Liver (tissue), 3 donors: ENCODE measurements around the gene PRKN.

Experiments
- EGR1 ChIP-seq, 2 donors: IDR thresholded peaks; 2 replicates each; pipeline ENCODE4 v1.6.1; 2016 to 2018; ENCODE audit warnings: antibody characterized with exemption in 2 of 2, low read depth in 2 of 2
- FOXA2 ChIP-seq: IDR thresholded peaks from 2 replicates; pipeline ENCODE4 v1.6.1; 2016; ENCODE audit warnings: antibody characterized with exemption
- GABPA ChIP-seq, 2 donors: IDR thresholded peaks in 1 of 2; conservative IDR thresholded peaks in 1 of 2; 2 replicates each; pipeline ENCODE4 v1.6.1; 2016; ENCODE audit warnings: antibody characterized with exemption in 2 of 2, mild to moderate bottlenecking in 1 of 2, moderate library complexity in 1 of 2
- JUND ChIP-seq, 2 donors: IDR thresholded peaks; 2 replicates each; pipeline ENCODE4 v1.6.1; 2016; ENCODE audit warnings: antibody characterized with exemption in 2 of 2
- RAD21 ChIP-seq, 2 donors: IDR thresholded peaks; 2 replicates each; pipeline ENCODE4 v1.6.1; 2016; ENCODE audit warnings: antibody characterized with exemption in 2 of 2, mild to moderate bottlenecking in 2 of 2
- TAF1 ChIP-seq: conservative IDR thresholded peaks from 2 replicates; pipeline ENCODE4 v1.6.1; 2016; ENCODE audit warnings: antibody characterized with exemption, mild to moderate bottlenecking
- TF ChIP-seq, protein P1 (sequence below): fragments of 150-350 bp; IDR thresholded peaks from 2 replicates; pipeline ENCODE4 v1.5.1; 2017; ENCODE audit warnings: improper control_type of control experiment, low read depth, low read length; ENCODE audit not compliant: missing input control
- TF ChIP-seq, protein P2 (sequence below): IDR thresholded peaks from 2 replicates; pipeline ENCODE4 v1.6.1; 2016; ENCODE audit warnings: antibody characterized with exemption
- TF ChIP-seq, protein P3 (sequence below): IDR thresholded peaks from 2 replicates; pipeline ENCODE4 v1.6.1; 2016; ENCODE audit warnings: antibody characterized with exemption, mild to moderate bottlenecking
- TF ChIP-seq, protein P4 (sequence below): IDR thresholded peaks from 2 replicates; pipeline ENCODE4 v1.6.1; 2016; ENCODE audit warnings: antibody characterized with exemption
- donor health status: healthy.
- donor health status: healthy.

DNA sequence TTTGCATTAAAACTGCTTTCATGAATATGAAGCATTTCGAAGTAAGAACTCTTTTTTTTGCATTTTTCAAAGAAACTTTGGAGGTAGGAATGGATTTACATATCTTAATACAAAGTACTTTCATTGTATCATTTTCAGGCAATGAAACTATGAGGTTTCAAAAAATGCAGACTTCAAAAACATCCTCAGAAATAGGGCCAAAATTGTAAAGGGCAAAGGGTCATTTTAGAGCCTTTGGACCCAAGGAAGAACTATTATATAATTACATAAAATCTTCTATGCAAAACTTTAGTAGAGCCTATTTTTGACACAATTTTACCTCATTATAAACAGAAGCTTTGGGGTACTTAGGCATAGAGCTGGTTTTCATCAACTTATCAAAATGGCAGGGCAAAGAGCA, 4.9 kb downstream of the PRKN start:
- TF ChIP-seq, protein P1, sequence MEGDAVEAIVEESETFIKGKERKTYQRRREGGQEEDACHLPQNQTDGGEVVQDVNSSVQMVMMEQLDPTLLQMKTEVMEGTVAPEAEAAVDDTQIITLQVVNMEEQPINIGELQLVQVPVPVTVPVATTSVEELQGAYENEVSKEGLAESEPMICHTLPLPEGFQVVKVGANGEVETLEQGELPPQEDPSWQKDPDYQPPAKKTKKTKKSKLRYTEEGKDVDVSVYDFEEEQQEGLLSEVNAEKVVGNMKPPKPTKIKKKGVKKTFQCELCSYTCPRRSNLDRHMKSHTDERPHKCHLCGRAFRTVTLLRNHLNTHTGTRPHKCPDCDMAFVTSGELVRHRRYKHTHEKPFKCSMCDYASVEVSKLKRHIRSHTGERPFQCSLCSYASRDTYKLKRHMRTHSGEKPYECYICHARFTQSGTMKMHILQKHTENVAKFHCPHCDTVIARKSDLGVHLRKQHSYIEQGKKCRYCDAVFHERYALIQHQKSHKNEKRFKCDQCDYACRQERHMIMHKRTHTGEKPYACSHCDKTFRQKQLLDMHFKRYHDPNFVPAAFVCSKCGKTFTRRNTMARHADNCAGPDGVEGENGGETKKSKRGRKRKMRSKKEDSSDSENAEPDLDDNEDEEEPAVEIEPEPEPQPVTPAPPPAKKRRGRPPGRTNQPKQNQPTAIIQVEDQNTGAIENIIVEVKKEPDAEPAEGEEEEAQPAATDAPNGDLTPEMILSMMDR: no peak
- TF ChIP-seq GABPA (IDR thresholded peaks at IDR 0.05 in 1 of 2, conservative IDR thresholded peaks at IDR 0.05 in 1 of 2): no peak
- no peak for TF ChIP-seq JUND (IDR thresholded peaks at IDR 0.05)
- TF ChIP-seq, protein P2, sequence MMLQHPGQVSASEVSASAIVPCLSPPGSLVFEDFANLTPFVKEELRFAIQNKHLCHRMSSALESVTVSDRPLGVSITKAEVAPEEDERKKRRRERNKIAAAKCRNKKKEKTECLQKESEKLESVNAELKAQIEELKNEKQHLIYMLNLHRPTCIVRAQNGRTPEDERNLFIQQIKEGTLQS: no peak
- TF ChIP-seq, protein P3, sequence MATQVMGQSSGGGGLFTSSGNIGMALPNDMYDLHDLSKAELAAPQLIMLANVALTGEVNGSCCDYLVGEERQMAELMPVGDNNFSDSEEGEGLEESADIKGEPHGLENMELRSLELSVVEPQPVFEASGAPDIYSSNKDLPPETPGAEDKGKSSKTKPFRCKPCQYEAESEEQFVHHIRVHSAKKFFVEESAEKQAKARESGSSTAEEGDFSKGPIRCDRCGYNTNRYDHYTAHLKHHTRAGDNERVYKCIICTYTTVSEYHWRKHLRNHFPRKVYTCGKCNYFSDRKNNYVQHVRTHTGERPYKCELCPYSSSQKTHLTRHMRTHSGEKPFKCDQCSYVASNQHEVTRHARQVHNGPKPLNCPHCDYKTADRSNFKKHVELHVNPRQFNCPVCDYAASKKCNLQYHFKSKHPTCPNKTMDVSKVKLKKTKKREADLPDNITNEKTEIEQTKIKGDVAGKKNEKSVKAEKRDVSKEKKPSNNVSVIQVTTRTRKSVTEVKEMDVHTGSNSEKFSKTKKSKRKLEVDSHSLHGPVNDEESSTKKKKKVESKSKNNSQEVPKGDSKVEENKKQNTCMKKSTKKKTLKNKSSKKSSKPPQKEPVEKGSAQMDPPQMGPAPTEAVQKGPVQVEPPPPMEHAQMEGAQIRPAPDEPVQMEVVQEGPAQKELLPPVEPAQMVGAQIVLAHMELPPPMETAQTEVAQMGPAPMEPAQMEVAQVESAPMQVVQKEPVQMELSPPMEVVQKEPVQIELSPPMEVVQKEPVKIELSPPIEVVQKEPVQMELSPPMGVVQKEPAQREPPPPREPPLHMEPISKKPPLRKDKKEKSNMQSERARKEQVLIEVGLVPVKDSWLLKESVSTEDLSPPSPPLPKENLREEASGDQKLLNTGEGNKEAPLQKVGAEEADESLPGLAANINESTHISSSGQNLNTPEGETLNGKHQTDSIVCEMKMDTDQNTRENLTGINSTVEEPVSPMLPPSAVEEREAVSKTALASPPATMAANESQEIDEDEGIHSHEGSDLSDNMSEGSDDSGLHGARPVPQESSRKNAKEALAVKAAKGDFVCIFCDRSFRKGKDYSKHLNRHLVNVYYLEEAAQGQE: no peak
- no peak for TF ChIP-seq TAF1
- TF ChIP-seq, protein P4, sequence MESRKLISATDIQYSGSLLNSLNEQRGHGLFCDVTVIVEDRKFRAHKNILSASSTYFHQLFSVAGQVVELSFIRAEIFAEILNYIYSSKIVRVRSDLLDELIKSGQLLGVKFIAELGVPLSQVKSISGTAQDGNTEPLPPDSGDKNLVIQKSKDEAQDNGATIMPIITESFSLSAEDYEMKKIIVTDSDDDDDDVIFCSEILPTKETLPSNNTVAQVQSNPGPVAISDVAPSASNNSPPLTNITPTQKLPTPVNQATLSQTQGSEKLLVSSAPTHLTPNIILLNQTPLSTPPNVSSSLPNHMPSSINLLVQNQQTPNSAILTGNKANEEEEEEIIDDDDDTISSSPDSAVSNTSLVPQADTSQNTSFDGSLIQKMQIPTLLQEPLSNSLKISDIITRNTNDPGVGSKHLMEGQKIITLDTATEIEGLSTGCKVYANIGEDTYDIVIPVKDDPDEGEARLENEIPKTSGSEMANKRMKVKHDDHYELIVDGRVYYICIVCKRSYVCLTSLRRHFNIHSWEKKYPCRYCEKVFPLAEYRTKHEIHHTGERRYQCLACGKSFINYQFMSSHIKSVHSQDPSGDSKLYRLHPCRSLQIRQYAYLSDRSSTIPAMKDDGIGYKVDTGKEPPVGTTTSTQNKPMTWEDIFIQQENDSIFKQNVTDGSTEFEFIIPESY: no peak
- no peak for TF ChIP-seq FOXA2
- TF ChIP-seq EGR1 (IDR thresholded peaks at IDR 0.05; ENCODE audit: low read depth in 2 of 2): no peak
- no peak for TF ChIP-seq RAD21 (IDR thresholded peaks at IDR 0.05)
